Breast epithelium (tissue), 4 donors: Measurements from ENCODE around the gene SHTN1. TPM values are rescaled to one million over a fixed set of nuclear protein-coding genes. Genes with fewer than 3 reads are reported as not detected.

Experiments
- DNase-seq, 2 donors: peaks; one replicate each; pipeline ENCODE4 v3.0.0-alpha.2; 2019; ENCODE audit warnings: low spot score in 2 of 2
- H3K27ac ChIP-seq, 2 donors: fragments of 200-600 bp; sonication (generic) in 1 of 2; one replicate each; pipeline ENCODE4 v1.5.1; 2016 to 2019; ENCODE audit warnings: mild to moderate bottlenecking in 1 of 2
- H3K27me3 ChIP-seq, 2 donors: fragments of 200-600 bp; sonication (generic) in 1 of 2; one replicate each; pipeline versions ENCODE4 v1.5.1 to v1.6.0; 2017 to 2019; ENCODE audit warnings: control low read depth in 1 of 2, mild to moderate bottlenecking in 1 of 2
- H3K36me3 ChIP-seq: fragments of 200-600 bp; one replicate; pipeline ENCODE4 v1.5.1; 2019
- H3K4me1 ChIP-seq, 2 donors: fragments of 200-600 bp; sonication (generic); one replicate each; pipeline ENCODE4 v1.5.1; 2016 to 2019; ENCODE audit warnings: control low read depth in 1 of 2
- H3K4me3 ChIP-seq, 3 donors: fragments of 200-600 bp; sonication (generic); 1 replicate in 2 of 3; 2 replicates in 1 of 3; pipeline ENCODE4 v1.5.1; 2016 to 2019; ENCODE audit warnings: mild to moderate bottlenecking in 3 of 3, moderate library complexity in 2 of 3
- H3K9me3 ChIP-seq, 2 donors: fragments of 200-600 bp; sonication (generic) in 1 of 2; one replicate each; pipeline ENCODE4 v1.5.1; 2016 to 2019; ENCODE audit warnings: control low read depth in 1 of 2
- POLR2A ChIP-seq: fragments of 450-650 bp; IDR thresholded peaks from one replicate; pipeline ENCODE4 v1.6.1; 2016; ENCODE audit warnings: antibody characterized with exemption, mild to moderate bottlenecking, moderate library complexity
- POLR2AphosphoS5 ChIP-seq, 3 donors: sonication (generic); formaldehyde crosslinking; IDR thresholded peaks; one replicate each; pipeline ENCODE4 v1.6.1; 2017; ENCODE audit warnings: antibody characterized with exemption in 3 of 3
- intact Hi-C: fragments of 100-400 bp; cut with DNase I; formaldehyde crosslinking; loops from one replicate; pipeline ENCODE4 v1.15.1; 2023; ENCODE audit warnings: low total_unique reads
- total RNA-seq, 3 donors: library from RNA; depleted of rRNA; stranded (reverse); fragments of >200 nt; gene quantifications; one replicate each; pipeline ENCODE4 v1.1.0, GENCODE V29; 2016
- TF ChIP-seq, protein P1 (sequence below), 3 donors: fragments of 450-650 bp; IDR thresholded peaks; one replicate each; pipeline ENCODE4 v1.5.1; 2016 to 2017; ENCODE audit warnings: antibody characterized with exemption in 3 of 3, mild to moderate bottlenecking in 3 of 3, moderate library complexity in 3 of 3

The SHTN1 gene
- total RNA-seq, 3 donors from 2014 or later, result 14.4 to 36.0 (median 17.8) TPM

DNA sequence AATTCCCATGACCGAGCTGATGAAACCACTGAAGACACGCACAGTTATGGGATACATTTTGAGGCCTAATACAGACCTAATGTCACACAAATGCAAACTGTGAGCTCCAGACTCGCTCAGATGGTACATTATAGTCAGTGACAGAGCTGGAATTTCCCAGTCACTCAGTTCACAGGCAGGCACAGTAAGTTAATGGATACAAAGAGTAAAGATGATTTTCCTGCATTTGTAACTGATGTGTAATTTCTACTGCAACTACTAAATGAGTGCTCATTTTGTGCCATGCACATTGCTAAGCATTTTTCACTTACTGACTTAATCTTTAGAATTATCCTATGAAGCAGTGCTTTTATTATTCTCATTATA is 99.2 kb downstream of the SHTN1 start:
- TF ChIP-seq POLR2A, result no peak
- TF ChIP-seq POLR2AphosphoS5 (IDR thresholded peaks at IDR 0.05), result no peak
- TF ChIP-seq, protein P1, sequence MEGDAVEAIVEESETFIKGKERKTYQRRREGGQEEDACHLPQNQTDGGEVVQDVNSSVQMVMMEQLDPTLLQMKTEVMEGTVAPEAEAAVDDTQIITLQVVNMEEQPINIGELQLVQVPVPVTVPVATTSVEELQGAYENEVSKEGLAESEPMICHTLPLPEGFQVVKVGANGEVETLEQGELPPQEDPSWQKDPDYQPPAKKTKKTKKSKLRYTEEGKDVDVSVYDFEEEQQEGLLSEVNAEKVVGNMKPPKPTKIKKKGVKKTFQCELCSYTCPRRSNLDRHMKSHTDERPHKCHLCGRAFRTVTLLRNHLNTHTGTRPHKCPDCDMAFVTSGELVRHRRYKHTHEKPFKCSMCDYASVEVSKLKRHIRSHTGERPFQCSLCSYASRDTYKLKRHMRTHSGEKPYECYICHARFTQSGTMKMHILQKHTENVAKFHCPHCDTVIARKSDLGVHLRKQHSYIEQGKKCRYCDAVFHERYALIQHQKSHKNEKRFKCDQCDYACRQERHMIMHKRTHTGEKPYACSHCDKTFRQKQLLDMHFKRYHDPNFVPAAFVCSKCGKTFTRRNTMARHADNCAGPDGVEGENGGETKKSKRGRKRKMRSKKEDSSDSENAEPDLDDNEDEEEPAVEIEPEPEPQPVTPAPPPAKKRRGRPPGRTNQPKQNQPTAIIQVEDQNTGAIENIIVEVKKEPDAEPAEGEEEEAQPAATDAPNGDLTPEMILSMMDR (IDR thresholded peaks at IDR 0.05), result no peak
- H3K4me1 ChIP-seq, result no peaks in the 10 kb centered on the region
- H3K9me3 ChIP-seq, result no peaks in the 10 kb centered on the region
- H3K4me3 ChIP-seq, result no peak overlapping the region
- no peaks in the 10 kb centered on the region for H3K27me3 ChIP-seq
- H3K36me3 ChIP-seq, result no peaks in the 10 kb centered on the region
- intact Hi-C loops, result no loop called here
- no peak overlapping the region for H3K27ac ChIP-seq
- no peak for DNase-seq

DNA sequence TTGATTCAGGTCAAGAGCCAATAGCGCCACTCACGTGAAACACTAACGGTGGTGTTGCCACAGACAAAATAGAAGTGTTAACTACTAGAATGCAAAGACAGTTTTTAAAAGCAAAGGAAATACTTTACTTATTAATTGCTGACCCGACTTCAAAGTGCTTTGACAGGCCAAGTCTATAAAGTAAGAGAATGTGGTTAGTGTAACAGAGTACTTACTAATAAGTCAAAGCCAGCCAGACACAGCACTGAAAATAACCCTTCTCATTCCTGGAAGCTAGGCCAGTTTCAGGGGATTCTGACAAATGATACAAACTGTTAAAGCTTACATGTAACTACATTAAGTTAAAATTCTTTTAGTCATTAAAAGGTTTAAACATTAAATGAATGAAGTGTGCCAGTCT is 105.4 kb downstream of the SHTN1 start:
- Histone ChIP-seq H3K4me1 (no peaks in the 10 kb centered on the region), H3K27ac (no peak overlapping the region), H3K9me3 (no peaks in the 10 kb centered on the region), H3K36me3 (no peaks in the 10 kb centered on the region), H3K4me3 (no peak overlapping the region), H3K27me3 (no peaks in the 10 kb centered on the region)
- intact Hi-C loops, result no loop called here
- TF ChIP-seq, protein P1 (IDR thresholded peaks at IDR 0.05), result no peak
- no peak for TF ChIP-seq POLR2A
- TF ChIP-seq POLR2AphosphoS5 (IDR thresholded peaks at IDR 0.05), result no peak
- no peak for DNase-seq

DNA sequence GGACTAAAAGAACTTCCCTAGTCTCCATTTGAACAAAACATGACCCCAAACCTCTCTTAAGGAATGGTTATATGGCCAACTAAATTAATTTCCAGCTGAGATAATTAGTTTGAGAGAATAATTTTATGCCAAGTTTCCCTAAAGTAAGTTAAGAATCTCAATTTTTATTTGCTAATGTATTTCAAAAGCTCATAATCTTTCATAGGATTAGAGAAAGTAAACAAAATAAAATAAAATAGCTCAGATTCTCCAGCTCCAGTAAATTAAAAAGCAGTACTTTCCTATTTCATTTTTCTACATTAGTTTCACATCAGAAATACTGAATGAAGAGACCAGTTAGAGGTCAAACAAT is 111.3 kb downstream of the SHTN1 start:
- no peak for DNase-seq
- Histone ChIP-seq H3K36me3 (no peaks in the 10 kb centered on the region), H3K27ac (no peak overlapping the region), H3K4me3 (no peak overlapping the region), H3K27me3 (no peaks in the 10 kb centered on the region), H3K9me3 (no peaks in the 10 kb centered on the region), H3K4me1 (no peaks in the 10 kb centered on the region)
- intact Hi-C loops, result no loop called here
- TF ChIP-seq POLR2A, result no peak
- TF ChIP-seq, protein P1 (IDR thresholded peaks at IDR 0.05), result no peak
- no peak for TF ChIP-seq POLR2AphosphoS5 (IDR thresholded peaks at IDR 0.05)

DNA sequence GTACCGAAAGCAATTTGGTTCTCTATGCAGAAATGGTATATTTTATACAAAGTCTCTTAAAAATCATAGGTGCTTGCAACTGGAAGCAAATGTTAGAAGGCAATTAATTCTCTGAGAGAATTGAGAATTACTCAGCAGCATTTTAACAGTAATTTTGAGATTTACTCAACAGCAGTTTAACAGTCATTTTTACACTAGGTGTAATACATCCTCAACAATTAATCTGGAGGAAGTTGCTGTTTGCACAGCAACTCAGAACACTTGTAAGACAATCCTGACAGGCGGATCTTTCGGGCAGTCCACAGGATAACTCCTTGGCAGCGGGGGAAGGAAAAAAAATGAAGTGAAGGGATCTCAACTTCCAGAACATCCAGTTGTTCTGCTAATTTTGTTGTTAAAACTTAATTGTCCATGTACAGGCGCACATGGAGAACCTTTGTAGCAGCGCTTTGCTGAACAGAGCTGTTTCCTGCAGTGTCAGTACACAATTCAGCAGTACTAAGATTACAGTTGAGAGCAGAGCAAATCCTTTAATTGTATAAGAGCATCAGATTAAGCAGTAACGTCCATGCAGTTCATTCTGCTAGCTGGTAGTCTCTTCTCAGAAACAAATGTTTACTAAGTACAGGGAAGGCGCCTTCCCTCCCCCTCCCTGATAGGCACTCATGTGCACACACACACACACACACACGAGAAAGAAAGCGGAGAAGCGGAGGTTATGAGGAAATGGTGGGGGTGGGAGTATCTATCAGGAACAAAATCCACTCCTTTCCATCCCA is 111.9 kb downstream of the SHTN1 start:
- H3K27ac ChIP-seq, result no peak overlapping the region
- no peaks in the 10 kb centered on the region for H3K27me3 ChIP-seq
- no peak for DNase-seq
- intact Hi-C loops, result no loop called here
- no peaks in the 10 kb centered on the region for H3K4me1 ChIP-seq
- no peaks in the 10 kb centered on the region for H3K9me3 ChIP-seq
- H3K4me3 ChIP-seq, result no peak overlapping the region
- H3K36me3 ChIP-seq, result no peaks in the 10 kb centered on the region
- TF ChIP-seq, protein P1 (IDR thresholded peaks at IDR 0.05), result no peak
- no peak for TF ChIP-seq POLR2A
- TF ChIP-seq POLR2AphosphoS5 (IDR thresholded peaks at IDR 0.05), result no peak

DNA sequence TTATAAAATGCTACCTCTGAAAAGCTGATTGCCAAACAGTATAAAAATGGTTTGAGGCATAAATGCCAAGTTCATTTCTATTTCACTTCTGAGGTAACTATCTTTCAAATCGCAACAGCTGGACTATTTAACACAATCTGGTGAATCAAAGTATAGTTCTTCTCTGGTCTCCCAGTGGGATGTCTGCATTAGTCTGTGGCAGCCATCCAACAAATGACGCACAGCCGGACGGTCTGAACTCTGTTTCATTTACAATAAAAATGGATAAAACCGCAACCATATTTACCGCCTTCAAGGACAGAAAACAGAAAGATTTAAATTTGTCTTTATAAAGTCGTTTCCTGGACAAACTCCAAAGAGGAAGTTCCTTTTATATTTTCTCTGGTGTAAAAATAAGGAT is 113.8 kb downstream of the SHTN1 start:
- no peak overlapping the region for H3K4me3 ChIP-seq
- no peaks in the 10 kb centered on the region for H3K4me1 ChIP-seq
- no peaks in the 10 kb centered on the region for H3K36me3 ChIP-seq
- TF ChIP-seq, protein P1 (IDR thresholded peaks at IDR 0.05), result no peak
- no peak for TF ChIP-seq POLR2AphosphoS5 (IDR thresholded peaks at IDR 0.05)
- no peak for TF ChIP-seq POLR2A
- no peak overlapping the region for H3K27ac ChIP-seq
- no peaks in the 10 kb centered on the region for H3K9me3 ChIP-seq
- DNase-seq, result no peak
- intact Hi-C loops, result no loop called here
- no peaks in the 10 kb centered on the region for H3K27me3 ChIP-seq
